GM18520 (cell line): Measurements from ENCODE around the gene SLC24A3.

Experiments used
- ATAC-seq: cut with Tn5 transposase; IDR thresholded peaks from one replicate; pipeline ENCODE4 v1.9.1; 2021; ENCODE audit not compliant: unreplicated experiment

Gene SLC24A3

GRCh38 chr20:19757487-19758132 is 545.2 kb downstream of the SLC24A3 start:
- ATAC-seq = no peak

- ATAC-seq = no peak
Measured at GRCh38 chr20:19758133-19758500, 545.7 kb downstream of the SLC24A3 start, which contains the start of gene RIN2. TSS of gene RIN2 (plus strand) at chr20:19758258. CDS start at chr20:19889602, 131,344 bp downstream.

- no peak for ATAC-seq
Measured at GRCh38 chr20:19758501-19759331, 546.3 kb downstream of the SLC24A3 start.

DNA sequence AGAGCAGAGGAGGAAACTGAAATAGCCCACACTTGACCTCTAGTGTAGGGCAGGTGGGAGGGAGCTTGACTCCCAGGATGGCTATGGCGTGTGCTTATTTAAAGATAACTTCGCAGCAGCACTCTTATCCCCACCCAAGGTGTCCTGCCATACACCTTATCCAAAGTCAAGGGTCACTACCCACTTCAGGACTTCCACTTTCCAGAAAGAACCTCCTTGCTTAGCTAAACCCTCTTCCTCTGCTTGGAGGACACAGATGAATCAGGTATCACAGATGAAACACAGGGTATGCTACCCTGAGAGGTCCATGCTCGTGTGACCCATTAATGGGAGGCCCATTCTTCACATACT is 547.9 kb downstream of the SLC24A3 start:
- ATAC-seq = no peak

DNA sequence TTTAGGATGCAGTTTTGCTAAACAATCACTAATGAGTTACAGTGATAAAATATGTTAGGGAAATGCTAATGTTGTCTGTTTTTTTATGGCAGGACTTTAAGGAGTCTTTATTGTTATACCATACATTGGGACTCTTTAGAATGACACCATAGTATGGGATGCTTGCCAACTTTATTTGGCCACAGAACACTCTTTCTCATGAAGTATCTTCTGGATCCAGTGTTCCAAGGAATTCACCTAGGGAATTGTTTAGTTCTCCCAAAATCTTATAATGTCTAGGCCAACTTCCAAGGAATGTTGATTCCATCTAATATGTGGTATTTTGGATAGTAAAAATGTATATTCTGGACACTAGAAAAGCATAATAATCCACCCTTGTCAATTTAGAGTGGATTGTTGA is 548.9 kb downstream of the SLC24A3 start:
- no peak for ATAC-seq

DNA sequence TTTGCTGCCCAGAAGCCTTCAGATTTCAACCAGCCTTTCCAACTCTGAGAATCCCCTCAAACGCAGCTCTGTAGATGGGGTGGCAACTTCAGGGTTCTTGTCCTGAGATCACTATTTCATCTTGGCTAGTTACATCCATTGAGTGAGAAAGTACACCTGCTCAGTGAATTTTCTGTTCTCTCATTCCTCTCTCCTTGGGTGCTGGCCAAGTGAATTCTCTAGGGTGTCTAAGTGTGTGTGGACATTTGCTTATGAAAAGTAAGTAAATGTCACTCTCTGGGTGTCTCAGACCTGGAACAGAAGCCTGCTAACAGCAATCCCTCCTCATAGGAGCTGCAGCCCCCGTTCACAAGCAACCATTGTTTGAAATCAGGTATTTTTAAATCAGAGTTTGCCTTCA is 549.4 kb downstream of the SLC24A3 start:
- no peak for ATAC-seq

- ATAC-seq = no peak
Measured at GRCh38 chr20:19764207-19764606, 551.8 kb downstream of the SLC24A3 start.

DNA sequence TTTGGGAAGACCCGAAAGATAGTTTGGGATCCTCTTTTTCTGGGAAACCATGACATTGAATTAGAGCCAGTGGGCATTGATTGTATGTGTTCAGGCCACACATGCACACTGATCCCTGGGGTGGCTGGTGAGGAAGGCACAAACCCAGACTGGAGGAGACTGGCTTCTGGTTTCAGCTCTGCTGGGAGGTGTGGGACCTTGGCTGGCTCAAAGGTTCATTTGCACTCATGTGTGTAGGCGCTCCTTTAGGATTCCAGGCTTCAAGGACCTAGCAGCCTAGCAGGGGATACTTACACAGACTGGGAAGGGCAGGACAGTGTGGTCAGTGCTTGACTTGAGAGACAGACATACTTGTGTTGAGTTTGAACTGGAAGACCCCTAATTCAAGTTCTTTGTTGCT is 552.8 kb downstream of the SLC24A3 start:
- ATAC-seq = no peak

GRCh38 chr20:19765913-19766312 is 553.5 kb downstream of the SLC24A3 start:
- ATAC-seq = no peak

DNA sequence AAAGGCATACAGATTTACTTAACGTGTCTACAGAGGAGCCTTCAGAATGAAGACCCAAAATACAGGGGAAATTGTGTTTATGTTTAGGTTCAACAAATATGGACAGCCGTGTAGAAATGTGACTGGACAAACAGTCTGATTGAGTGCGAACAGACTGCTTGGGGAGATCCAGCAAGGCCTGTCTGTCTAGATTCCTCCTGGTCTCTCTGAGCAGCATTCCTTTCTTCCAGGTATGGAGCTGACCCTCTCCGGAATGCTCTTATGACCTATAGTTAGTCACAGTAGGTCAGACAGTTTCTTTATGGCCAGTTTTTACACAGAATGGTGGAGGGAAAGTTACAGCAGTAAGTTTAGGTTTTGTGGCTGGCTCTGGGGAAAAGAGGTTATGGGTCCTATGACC is 554.6 kb downstream of the SLC24A3 start:
- ATAC-seq = no peak

GRCh38 chr20:19768325-19768842 is 555.9 kb downstream of the SLC24A3 start:
- no peak for ATAC-seq

GRCh38 chr20:19769507-19769906 is 557.1 kb downstream of the SLC24A3 start:
- ATAC-seq = no peak

DNA sequence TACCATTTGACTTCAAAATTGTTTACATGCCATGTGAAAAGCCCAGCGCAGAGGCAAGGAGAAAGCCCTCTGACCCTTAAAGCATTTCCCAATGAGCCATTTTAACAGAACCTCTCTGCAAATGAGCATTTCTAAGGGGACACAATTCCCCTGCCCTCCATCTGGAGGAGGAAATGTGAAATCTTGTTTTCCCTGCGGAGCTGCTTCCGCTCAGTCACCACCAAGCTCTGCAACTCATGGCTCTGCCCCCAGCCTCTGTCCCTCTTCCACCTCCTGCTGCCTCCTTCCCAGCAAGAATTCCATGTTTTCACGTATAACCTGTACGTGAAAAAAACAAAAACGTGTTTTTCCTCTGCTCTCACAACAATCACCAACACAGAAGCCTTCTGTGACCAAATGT is 557.9 kb downstream of the SLC24A3 start:
- ATAC-seq = no peak

- ATAC-seq = no peak
Measured at GRCh38 chr20:19771031-19771430, 558.6 kb downstream of the SLC24A3 start.
